Cardiac muscle cell (in vitro differentiated cells and primary cell): Measurements from ENCODE around the gene CD300LB. TPM values are rescaled to one million over a fixed set of nuclear protein-coding genes. Genes with fewer than 3 reads are reported as not detected.
"Not testable (repeated sequence)": the region's sequence is repeated elsewhere in the genome, so short reads cannot be mapped to it uniquely, and the experiment has no call there.

Source experiments
- DNase-seq, 2 donors: peaks; one replicate each; pipeline versions ENCODE4 v3.0.0 to v3.0.0-alpha.2; 2010 to 2017; ENCODE audit warnings: low read depth in 1 of 2, low spot score in 1 of 2
- H3K27ac ChIP-seq: fragments of 200-600 bp; sonication (generic); 2 replicates; pipeline ENCODE4 v1.5.1; 2016
- H3K27me3 ChIP-seq: fragments of 200-600 bp; sonication (generic); 2 replicates; pipeline ENCODE4 v1.6.0; 2016; ENCODE audit warnings: control low read depth
- H3K36me3 ChIP-seq: fragments of 200-600 bp; sonication (generic); 2 replicates; pipeline ENCODE4 v1.5.1; 2016; ENCODE audit warnings: control low read depth
- H3K4me1 ChIP-seq: fragments of 200-600 bp; sonication (generic); 2 replicates; pipeline ENCODE4 v1.8.1; 2017; ENCODE audit warnings: low read depth, mild to moderate bottlenecking, mixed run types
- H3K4me3 ChIP-seq: fragments of 200-600 bp; sonication (generic); 2 replicates; pipeline ENCODE4 v1.5.1; 2016; ENCODE audit warnings: mild to moderate bottlenecking
- H3K9me3 ChIP-seq: fragments of 200-600 bp; sonication (generic); 2 replicates; pipeline ENCODE4 v1.5.1; 2017; ENCODE audit warnings: low read depth, mild to moderate bottlenecking, control low read depth
- polyA plus RNA-seq: library from polyadenylated mRNA; unstranded; fragments of >200 nt; fragmentation: Nextera tagmentation; extraction: Ambion mirVana; gene quantifications from 2 replicates; pipeline ENCODE4 v1.2.1, GENCODE V29; 2016
- total RNA-seq: library from RNA; depleted of rRNA; stranded (reverse); fragments of >200 nt; gene quantifications from 2 replicates; pipeline ENCODE4 v1.2.3, GENCODE V29; 2016
- TF ChIP-seq, protein P1 (sequence below): IDR thresholded peaks from 2 replicates; pipeline ENCODE4 v1.5.1; 2012; ENCODE audit warnings: low read depth, mild to moderate bottlenecking, low read length

Gene CD300LB
- total and polyA plus RNA-seq, 2 experiments from 2014 or later, result not detected

DNA sequence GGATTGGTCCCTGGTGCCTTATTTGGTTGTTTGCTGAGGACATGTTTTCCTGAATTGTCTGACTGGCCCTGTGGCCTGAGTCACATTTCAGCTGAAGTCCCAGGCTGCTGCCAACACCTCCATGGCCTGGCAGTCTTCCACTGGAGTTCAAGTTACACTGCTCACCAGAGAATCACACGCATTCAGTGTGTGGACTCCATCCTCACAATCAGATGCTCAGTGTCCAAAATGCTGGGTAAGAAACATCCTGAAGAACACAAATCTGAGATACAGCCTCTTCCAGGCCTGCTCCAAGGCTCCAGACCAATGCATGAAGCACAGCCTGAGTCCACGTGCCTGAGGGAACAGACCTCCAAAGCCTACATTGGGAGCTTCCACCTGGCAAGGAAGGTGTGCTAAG, 19.2 kb downstream of the CD300LB start:
- DNase-seq, result peak in 1 of 2 donors; percentile 50
- Histone ChIP-seq H3K4me1 (no peaks in the 10 kb centered on the region), H3K36me3 (no peaks in the 10 kb centered on the region), H3K9me3 (no peaks in the 10 kb centered on the region), H3K27me3 (no peaks in the 10 kb centered on the region), H3K4me3 (no peak overlapping the region), H3K27ac (no peak overlapping the region)
- TF ChIP-seq, protein P1, sequence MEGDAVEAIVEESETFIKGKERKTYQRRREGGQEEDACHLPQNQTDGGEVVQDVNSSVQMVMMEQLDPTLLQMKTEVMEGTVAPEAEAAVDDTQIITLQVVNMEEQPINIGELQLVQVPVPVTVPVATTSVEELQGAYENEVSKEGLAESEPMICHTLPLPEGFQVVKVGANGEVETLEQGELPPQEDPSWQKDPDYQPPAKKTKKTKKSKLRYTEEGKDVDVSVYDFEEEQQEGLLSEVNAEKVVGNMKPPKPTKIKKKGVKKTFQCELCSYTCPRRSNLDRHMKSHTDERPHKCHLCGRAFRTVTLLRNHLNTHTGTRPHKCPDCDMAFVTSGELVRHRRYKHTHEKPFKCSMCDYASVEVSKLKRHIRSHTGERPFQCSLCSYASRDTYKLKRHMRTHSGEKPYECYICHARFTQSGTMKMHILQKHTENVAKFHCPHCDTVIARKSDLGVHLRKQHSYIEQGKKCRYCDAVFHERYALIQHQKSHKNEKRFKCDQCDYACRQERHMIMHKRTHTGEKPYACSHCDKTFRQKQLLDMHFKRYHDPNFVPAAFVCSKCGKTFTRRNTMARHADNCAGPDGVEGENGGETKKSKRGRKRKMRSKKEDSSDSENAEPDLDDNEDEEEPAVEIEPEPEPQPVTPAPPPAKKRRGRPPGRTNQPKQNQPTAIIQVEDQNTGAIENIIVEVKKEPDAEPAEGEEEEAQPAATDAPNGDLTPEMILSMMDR, result no peak

DNA sequence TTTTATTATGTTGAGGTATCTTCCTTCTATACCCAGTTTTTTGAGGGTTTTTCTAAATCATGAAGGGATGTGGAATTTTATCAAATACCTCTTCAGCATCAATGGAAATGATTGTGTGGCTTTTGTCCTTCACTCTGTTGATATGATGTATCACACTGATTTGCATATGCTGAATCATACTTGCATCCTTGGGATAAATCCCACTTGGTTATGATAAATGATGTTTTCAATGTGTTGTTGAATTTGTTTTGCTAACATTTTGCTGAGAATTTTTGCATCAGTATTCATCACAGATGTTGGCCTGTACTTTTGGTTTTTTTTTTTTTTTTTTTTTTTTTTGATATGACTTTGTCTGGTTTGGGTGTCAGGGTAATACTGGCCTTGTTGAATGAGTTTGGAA, 23.1 kb downstream of the CD300LB start:
- Histone ChIP-seq H3K4me1 (no peaks in the 10 kb centered on the region), H3K4me3 (no peak overlapping the region)

DNA sequence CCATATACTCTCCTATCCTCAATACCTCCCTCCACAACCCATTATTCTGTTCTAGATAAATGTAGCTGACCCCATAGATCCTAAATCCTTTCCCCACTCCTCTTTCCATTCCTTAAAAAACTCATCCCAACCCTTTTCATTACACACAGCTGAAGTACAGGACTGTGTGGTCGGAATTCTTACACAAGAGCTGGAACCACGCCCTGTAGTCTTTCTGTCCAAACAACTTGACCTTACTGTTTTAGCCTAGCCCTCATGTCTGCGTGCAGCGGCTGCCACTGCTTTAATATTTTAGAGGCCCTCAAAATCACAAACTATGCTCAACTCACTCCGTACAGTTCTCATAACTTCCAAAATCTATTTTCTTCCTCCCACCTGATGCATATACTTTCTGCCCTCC, 27.3 kb downstream of the CD300LB start:
- not testable (repeated sequence) for H3K9me3 ChIP-seq, H3K27ac ChIP-seq, H3K4me1 ChIP-seq, H3K36me3 ChIP-seq, H3K4me3 ChIP-seq, H3K27me3 ChIP-seq
- DNase-seq, result peak in 1 of 2 donors; percentile 49

More for the DNA sequence above, 23.1 kb downstream of the CD300LB start:
- Histone ChIP-seq H3K36me3 (no peaks in the 10 kb centered on the region), H3K27ac (no peak overlapping the region), H3K27me3 (no peaks in the 10 kb centered on the region), H3K9me3 (no peaks in the 10 kb centered on the region)
- TF ChIP-seq, protein P1, result no peak
- DNase-seq, result no peak

DNA sequence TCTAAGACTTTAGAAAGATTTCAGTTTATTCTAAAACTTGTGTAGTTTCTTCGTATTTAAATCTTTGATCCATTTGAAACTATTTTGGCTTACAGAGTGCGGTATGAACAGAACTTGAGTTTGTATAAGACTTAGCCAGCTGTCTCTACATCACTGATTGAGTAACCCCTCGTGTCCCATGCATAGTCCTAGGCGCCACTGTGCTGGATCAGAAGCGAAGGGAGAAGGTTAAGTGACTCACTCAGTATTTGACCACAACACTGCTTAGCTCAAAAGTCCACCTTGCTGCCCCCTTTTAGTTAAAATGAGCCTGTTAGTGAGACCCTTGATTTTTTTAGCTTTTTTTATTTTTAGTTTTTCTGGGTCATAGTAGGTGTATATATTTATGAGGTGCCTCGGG, 28.4 kb downstream of the CD300LB start:
- TF ChIP-seq, protein P1, result no peak
- DNase-seq, result no peak
- Histone ChIP-seq H3K4me1 (no peaks in the 10 kb centered on the region), H3K27ac (no peak overlapping the region), H3K27me3 (no peaks in the 10 kb centered on the region), H3K4me3 (no peak overlapping the region), H3K9me3 (no peaks in the 10 kb centered on the region), H3K36me3 (no peaks in the 10 kb centered on the region)

DNA sequence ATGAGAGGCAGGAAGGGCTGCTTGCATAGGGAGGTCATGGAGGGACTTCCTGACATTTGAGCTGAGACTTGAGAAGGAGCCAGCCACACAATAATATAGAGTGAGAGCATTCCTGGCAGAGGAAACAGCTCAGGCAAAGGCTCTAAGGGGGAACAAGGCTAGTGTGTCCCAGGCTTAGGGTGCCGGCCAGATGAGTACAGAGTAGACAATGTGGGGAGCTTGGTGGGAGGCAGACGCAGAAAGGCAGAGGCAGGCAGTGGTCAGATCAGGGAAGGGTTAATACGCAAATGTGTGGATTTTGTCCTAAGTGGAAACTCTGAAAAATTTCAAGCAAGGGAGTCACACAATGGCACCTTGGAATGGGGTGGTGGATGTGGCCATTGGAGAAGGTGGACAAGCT, 31.3 kb downstream of the CD300LB start:
- no peak for DNase-seq
- TF ChIP-seq, protein P1, result no peak

DNA sequence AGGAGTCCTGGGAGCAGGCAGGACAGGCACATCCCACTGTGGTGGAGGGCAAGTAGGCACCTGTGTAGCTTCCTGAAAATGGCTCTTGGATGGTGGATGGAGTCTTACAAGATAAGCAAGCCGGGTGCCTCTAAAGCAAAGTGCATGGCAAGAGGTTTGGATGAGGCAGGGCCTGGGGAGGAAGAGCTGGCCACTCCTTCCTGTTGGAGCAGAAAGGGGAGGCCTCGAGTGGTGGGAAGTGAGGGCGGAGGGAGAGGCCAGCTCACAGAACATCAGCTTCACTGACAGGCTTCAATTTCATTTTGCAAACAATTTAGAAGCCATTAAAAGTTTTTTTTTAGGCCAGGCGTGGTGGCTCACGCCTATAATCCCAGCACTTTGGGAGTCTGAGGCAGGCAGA, 33.8 kb downstream of the CD300LB start:
- TF ChIP-seq, protein P1, result no peak
- Histone ChIP-seq H3K36me3 (no peaks in the 10 kb centered on the region), H3K4me3 (no peak overlapping the region), H3K4me1 (no peaks in the 10 kb centered on the region), H3K9me3 (no peaks in the 10 kb centered on the region), H3K27me3 (no peaks in the 10 kb centered on the region), H3K27ac (no peak overlapping the region)
- no peak for DNase-seq

More for the DNA sequence above, 31.3 kb downstream of the CD300LB start:
- no peaks in the 10 kb centered on the region for H3K36me3 ChIP-seq
- H3K27me3 ChIP-seq, result no peaks in the 10 kb centered on the region
- no peaks in the 10 kb centered on the region for H3K4me1 ChIP-seq
- H3K9me3 ChIP-seq, result no peaks in the 10 kb centered on the region
- no peak overlapping the region for H3K27ac ChIP-seq
- H3K4me3 ChIP-seq, result no peak overlapping the region
